Smooth muscle cell (in vitro differentiated cells): ENCODE results near the gene TGIF1. TPM values are rescaled to one million over a fixed set of nuclear protein-coding genes. Genes with fewer than 3 reads are reported as not detected.

Experiments used
- DNase-seq: peaks from one replicate; lab custom pipeline; 2025; ENCODE audit not compliant: unreplicated experiment; lab: John Stamatoyannopoulos, UW
- H2AFZ ChIP-seq: fragments of 200-600 bp; sonication (generic); 2 replicates; pipeline ENCODE4 v1.6.0; 2016; ENCODE audit warnings: antibody characterized with exemption, low read depth, mild to moderate bottlenecking
- H3F3A ChIP-seq: fragments of 200-600 bp; sonication (generic); 2 replicates; pipeline ENCODE4 v1.6.0; 2017; ENCODE audit warnings: antibody characterized with exemption, low read depth
- H3K27ac ChIP-seq: fragments of 200-600 bp; sonication (generic); 2 replicates; pipeline ENCODE4 v1.5.1; 2016; ENCODE audit warnings: low read depth, mild to moderate bottlenecking
- H3K27me3 ChIP-seq: fragments of 200-600 bp; sonication (generic); 2 replicates; pipeline ENCODE4 v1.6.1; 2016; ENCODE audit warnings: low read depth, mild to moderate bottlenecking
- H3K36me3 ChIP-seq: fragments of 200-600 bp; sonication (generic); 2 replicates; pipeline ENCODE4 v1.5.1; 2016; ENCODE audit warnings: low read depth
- H3K4me1 ChIP-seq: fragments of 200-600 bp; sonication (generic); 2 replicates; pipeline ENCODE4 v1.5.1; 2016; ENCODE audit warnings: low read depth
- H3K4me2 ChIP-seq: fragments of 200-600 bp; sonication (generic); 2 replicates; pipeline ENCODE4 v1.6.0; 2016; ENCODE audit warnings: mild to moderate bottlenecking
- H3K4me3 ChIP-seq: fragments of 200-600 bp; sonication (generic); 2 replicates; pipeline ENCODE4 v1.5.1; 2016; ENCODE audit warnings: mild to moderate bottlenecking
- H3K79me2 ChIP-seq: fragments of 200-600 bp; sonication (generic); 2 replicates; pipeline ENCODE4 v1.6.0; 2016; ENCODE audit warnings: low read depth, mild to moderate bottlenecking
- H3K9ac ChIP-seq: fragments of 200-600 bp; sonication (generic); 2 replicates; pipeline ENCODE4 v1.6.0; 2016; ENCODE audit warnings: low read depth
- H3K9me3 ChIP-seq: fragments of 200-600 bp; sonication (generic); replicated peaks from 2 replicates; pipeline ENCODE4 v1.5.1; 2016; ENCODE audit warnings: low read depth
- H4K20me1 ChIP-seq: fragments of 200-600 bp; sonication (generic); 2 replicates; pipeline ENCODE4 v1.6.0; 2016; ENCODE audit warnings: low read depth
- WGBS: methylation state at CpG from one replicate; pipeline ENCODE4 v1.1.7; 2016; ENCODE audit warnings: low lambda C conversion rate; 5-methylcytosine and 5-hydroxymethylcytosine counted together
- polyA plus RNA-seq: library from polyadenylated mRNA; unstranded; fragments of >200 nt; fragmentation: Nextera tagmentation; extraction: Ambion mirVana; gene quantifications from 2 replicates; pipeline ENCODE4 v1.2.1, GENCODE V29; 2016
- total RNA-seq: library from RNA; depleted of rRNA; stranded (reverse); fragments of >200 nt; gene quantifications from 2 replicates; pipeline ENCODE4 v1.2.3, GENCODE V29; 2014
- TF ChIP-seq, protein P1 (sequence below): fragments of 200-600 bp; sonication (generic); IDR thresholded peaks from 2 replicates; pipeline ENCODE4 v1.5.1; 2017; ENCODE audit warnings: borderline replicate concordance, mild to moderate bottlenecking, antibody characterized with exemption; ENCODE audit not compliant: insufficient read depth, poor library complexity, severe bottlenecking

TGIF1 gene
- total and polyA plus RNA-seq, 2 experiments from 2014 or later: 96.7 to 165 TPM

GRCh38 chr18:3499501-3499900 is 49.5 kb downstream of the TGIF1 start:
- no peaks in the 10 kb centered on the region for H3K9me3 ChIP-seq
- TF ChIP-seq, protein P1, sequence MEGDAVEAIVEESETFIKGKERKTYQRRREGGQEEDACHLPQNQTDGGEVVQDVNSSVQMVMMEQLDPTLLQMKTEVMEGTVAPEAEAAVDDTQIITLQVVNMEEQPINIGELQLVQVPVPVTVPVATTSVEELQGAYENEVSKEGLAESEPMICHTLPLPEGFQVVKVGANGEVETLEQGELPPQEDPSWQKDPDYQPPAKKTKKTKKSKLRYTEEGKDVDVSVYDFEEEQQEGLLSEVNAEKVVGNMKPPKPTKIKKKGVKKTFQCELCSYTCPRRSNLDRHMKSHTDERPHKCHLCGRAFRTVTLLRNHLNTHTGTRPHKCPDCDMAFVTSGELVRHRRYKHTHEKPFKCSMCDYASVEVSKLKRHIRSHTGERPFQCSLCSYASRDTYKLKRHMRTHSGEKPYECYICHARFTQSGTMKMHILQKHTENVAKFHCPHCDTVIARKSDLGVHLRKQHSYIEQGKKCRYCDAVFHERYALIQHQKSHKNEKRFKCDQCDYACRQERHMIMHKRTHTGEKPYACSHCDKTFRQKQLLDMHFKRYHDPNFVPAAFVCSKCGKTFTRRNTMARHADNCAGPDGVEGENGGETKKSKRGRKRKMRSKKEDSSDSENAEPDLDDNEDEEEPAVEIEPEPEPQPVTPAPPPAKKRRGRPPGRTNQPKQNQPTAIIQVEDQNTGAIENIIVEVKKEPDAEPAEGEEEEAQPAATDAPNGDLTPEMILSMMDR: no peak

GRCh38 chr18:3500016-3500415 is 50.0 kb downstream of the TGIF1 start:
- no peaks in the 10 kb centered on the region for H3F3A ChIP-seq
- no peaks in the 10 kb centered on the region for H3K79me2 ChIP-seq
- peaks cover 8% of the 10 kb centered on the region for H3K4me1 ChIP-seq
- 66% methylated on average over 5 of the region's 5 CpGs for WGBS
- peak overlapping the region; percentile 93 for H3K4me2 ChIP-seq
- H3K9ac ChIP-seq: no peak overlapping the region
- no peak overlapping the region for H3K4me3 ChIP-seq
- no peaks in the 10 kb centered on the region for H3K27me3 ChIP-seq
- H3K9me3 ChIP-seq: no peaks in the 10 kb centered on the region
- TF ChIP-seq, protein P1: no peak
- no peak for DNase-seq
- no peak overlapping the region for H3K27ac ChIP-seq
- H4K20me1 ChIP-seq: no peaks in the 10 kb centered on the region
- H2AFZ ChIP-seq: no peak overlapping the region
- H3K36me3 ChIP-seq: no peaks in the 10 kb centered on the region

More at GRCh38 chr18:3499501-3499900, 49.5 kb downstream of the TGIF1 start:
- H3F3A ChIP-seq: no peaks in the 10 kb centered on the region
- no peaks in the 10 kb centered on the region for H4K20me1 ChIP-seq
- H3K4me2 ChIP-seq: peak overlapping the region; percentile 93
- peak overlapping the region; percentile 85 for H2AFZ ChIP-seq
- DNase-seq: no peak
- no peaks in the 10 kb centered on the region for H3K79me2 ChIP-seq
- H3K4me1 ChIP-seq: peaks cover 8% of the 10 kb centered on the region
- H3K36me3 ChIP-seq: no peaks in the 10 kb centered on the region
- 25% methylated on average over 10 of the region's 10 CpGs for WGBS
- H3K27ac ChIP-seq: no peak overlapping the region
- H3K4me3 ChIP-seq: peak overlapping the region; percentile 55
- no peak overlapping the region for H3K9ac ChIP-seq
- no peaks in the 10 kb centered on the region for H3K27me3 ChIP-seq

DNA sequence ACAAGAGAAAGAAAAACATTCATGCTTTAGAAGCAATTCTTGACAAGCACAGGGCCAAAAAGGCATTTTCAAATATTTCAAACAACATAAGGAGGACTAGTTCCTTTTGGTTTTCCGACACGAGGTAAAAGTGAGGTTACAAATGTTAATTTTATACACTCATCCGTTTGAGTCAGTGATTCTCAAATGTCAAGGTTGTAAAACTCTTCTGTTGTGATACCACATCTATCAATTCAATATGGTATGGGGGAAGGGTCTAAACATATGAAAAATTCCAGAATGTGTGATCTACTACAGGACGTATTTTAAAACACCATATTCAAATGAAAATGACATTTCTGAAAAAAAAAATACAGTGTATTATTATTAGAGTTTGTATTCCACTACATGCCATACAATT is 52.7 kb downstream of the TGIF1 start:
- H3K9me3 ChIP-seq: no peaks in the 10 kb centered on the region
- no peaks in the 10 kb centered on the region for H3K79me2 ChIP-seq
- no peaks in the 10 kb centered on the region for H3K36me3 ChIP-seq
- H3K9ac ChIP-seq: no peak overlapping the region
- H3K27me3 ChIP-seq: no peaks in the 10 kb centered on the region
- no peaks in the 10 kb centered on the region for H3F3A ChIP-seq
- no peak overlapping the region for H3K27ac ChIP-seq
- no peak overlapping the region for H3K4me3 ChIP-seq
- H4K20me1 ChIP-seq: no peaks in the 10 kb centered on the region
- 91% methylated on average over 4 of the region's 4 CpGs for WGBS
- DNase-seq: no peak
- peaks cover 8% of the 10 kb centered on the region for H3K4me1 ChIP-seq
- TF ChIP-seq, protein P1: no peak
- H3K4me2 ChIP-seq: no peak overlapping the region
- no peak overlapping the region for H2AFZ ChIP-seq

- H3K79me2 ChIP-seq: no peaks in the 10 kb centered on the region
- H3K9me3 ChIP-seq: no peaks in the 10 kb centered on the region
- no peaks in the 10 kb centered on the region for H3K27me3 ChIP-seq
- H2AFZ ChIP-seq: no peak overlapping the region
- no peak overlapping the region for H3K4me3 ChIP-seq
- TF ChIP-seq, protein P1: no peak
- no peak overlapping the region for H3K4me2 ChIP-seq
- H3K4me1 ChIP-seq: peaks cover 8% of the 10 kb centered on the region
- no peaks in the 10 kb centered on the region for H3K36me3 ChIP-seq
- DNase-seq: no peak
- H4K20me1 ChIP-seq: no peaks in the 10 kb centered on the region
- H3K27ac ChIP-seq: no peak overlapping the region
- no peak overlapping the region for H3K9ac ChIP-seq
- H3F3A ChIP-seq: no peaks in the 10 kb centered on the region
- WGBS: 82% methylated on average over 5 of the region's 5 CpGs
Measured at GRCh38 chr18:3504637-3505036, 54.7 kb downstream of the TGIF1 start.
